Measurements from ENCODE around the gene ATIC.

GRCh38 chr2:215264374-215264773, 47.5 kb upstream of the ATIC start:
- no peak for TF ChIP-seq SPI1 (IDR thresholded peaks at IDR 0.05; ENCODE audit: low read depth, low read length)
- no peak for TF ChIP-seq TAF1 (IDR thresholded peaks at IDR 0.05; ENCODE audit: low read depth, low read length)
